Purkinje cell (primary cell): ENCODE measurements around the gene SRXN1. TPM values are rescaled to one million over a fixed set of nuclear protein-coding genes. Genes with fewer than 3 reads are reported as not detected.

ENCODE experiments used
- polyA plus RNA-seq: library from polyadenylated mRNA; unstranded; fragments of >200 nt; fragmentation: Nextera tagmentation; gene quantifications from 2 replicates; pipeline ENCODE4 v1.2.1, GENCODE V29; 2014

The SRXN1 gene
- 13.0 and 14.5 TPM in 2 replicates for polyA plus RNA-seq

DNA sequence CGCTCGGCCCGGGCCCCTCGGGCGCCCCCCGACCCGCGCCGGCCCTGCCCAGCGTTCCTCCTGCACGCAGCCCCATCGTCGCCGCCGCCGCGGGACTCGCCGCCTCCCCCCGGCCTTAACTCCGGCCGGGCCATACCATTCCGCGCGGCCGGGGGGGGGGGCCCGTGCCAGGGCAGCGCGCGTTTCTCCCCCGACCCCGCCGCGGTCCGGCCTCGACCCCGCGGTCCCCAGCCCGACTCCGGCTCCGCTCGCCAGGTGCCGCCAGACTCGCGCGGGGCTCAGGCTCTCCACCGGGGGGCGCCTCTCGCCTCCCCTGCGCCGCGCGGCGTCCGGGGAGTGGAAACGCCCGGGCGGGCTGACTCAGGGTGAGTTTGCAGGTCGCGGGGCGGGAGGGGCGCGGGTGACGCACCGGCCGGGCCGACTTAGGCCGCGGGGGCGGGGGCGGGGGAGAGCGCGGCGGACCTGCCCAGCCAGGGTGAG lies at the start of gene SRXN1:
Gene SRXN1 (minus strand): TSS at position 91 of the 480 bp plus-strand sequence. CDS start 15 bp downstream, at position 76.

DNA sequence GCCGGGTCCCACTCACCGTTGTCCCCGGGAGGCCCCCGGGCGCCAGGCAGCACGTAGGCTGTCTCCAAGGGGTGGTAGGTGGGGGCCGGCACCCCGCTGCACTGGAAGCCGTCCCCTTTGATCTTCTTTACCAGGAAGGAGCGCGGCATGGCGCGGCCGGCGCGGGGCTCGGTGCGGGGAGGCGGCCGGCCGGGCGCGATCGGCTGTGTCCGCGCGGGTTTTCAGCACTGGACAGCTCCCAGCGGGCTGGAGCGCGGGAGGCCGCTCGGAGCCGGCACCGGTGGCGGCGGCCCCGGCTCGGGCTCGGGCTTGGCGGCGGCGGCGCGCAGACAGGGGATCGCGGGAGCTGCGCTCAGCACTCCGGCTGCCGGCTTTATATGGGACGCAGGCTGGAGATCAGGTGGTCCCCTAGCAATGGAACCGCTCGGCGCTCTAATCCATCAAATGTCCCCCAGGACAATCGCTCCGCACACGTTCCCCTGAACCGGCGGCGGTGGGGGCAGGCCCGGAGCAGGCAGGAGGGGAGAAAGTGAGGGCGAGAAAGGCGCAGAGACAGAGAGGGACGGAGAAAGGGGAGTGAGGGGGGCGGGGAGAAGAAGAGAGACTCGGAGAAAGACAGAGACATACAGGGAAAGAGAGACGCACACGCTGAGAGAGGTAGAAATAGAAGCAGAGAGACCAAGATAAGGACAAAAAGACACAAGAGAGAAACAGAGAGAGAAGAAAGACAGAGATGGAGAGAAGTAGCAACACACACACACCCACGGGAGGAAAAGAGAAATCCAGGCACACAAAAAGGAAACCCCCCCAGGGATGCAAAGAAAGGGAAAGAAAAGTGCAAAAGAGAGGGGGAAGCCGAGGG lies 22.7 kb upstream of the SRXN1 start, which contains the start of gene SCRT2:
Gene SCRT2 (minus strand): TSS at position 350 of the 862 bp plus-strand sequence. CDS start 201 bp downstream, at position 149.

DNA sequence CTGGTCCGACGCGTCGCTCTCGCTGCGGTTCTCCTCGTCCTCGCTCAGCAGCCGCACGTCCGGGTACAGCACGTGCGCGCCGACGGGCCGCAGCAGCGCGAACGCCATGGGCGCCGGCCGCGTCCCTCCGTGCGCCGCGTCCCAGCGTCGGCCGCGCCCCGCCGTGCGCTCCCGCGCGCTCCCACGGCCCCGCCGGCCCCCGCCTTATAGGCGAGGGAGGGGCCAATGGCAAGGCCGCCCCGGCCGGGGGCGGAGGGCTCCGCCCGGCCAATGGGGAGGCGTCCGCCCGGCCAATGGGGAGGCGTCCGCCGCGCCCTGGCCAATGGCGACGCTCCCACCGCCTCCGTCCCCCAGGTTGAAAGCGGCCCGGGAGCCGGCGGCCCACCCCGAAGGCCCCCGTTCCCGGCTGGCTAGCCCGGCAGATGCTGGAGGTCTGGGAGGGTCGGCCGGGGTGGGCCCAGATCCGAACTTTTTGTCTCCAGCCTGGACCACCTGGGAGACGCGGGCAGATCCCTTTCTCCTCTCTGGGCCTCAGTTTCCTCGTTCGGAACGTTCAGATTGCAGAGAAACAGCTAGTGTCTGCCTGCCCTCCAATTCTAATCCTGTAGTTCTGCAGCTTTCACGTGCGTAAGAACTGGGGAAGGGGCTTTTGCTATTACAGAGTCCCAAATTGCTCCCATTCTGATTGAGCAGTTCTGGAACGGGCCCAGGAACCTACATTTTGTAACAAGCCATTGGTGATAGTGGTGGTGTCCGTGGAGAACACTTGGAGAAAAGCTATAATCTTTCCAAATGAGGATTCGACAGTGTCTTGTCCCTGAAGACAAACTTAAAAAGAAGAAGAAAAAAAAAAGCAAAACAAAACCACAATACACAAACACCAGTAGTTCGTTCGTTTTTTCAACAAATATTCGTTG lies 42.6 kb downstream of the SRXN1 start, which contains the start of gene TCF15:
Gene TCF15 (minus strand): TSS at position 180 of the 917 bp plus-strand sequence. CDS start 72 bp downstream, at position 108.

Other genes starting within 250 kb of the SRXN1 start
- gene RBCK1, start 244.9 kb downstream of the SRXN1 start, polyA plus RNA-seq, result 7.3 and 9.6 TPM in 2 replicates
- 9.2 and 12.6 TPM in 2 replicates for gene TBC1D20, start 190.7 kb downstream of the SRXN1 start, polyA plus RNA-seq
- 127 and 135 TPM in 2 replicates for gene CSNK2A1, start 109.4 kb downstream of the SRXN1 start, polyA plus RNA-seq
- not detected in 2 replicates for gene TCF15, start 42.9 kb downstream of the SRXN1 start, polyA plus RNA-seq
- gene SCRT2, start 22.6 kb upstream of the SRXN1 start, polyA plus RNA-seq, result 0.36 TPM in 1 of 2 replicates, not detected in the other
- not detected in 2 replicates for gene SLC52A3, start 115.3 kb upstream of the SRXN1 start, polyA plus RNA-seq
- 0.30 and 0.39 TPM in 2 replicates for gene FAM110A, start 180.5 kb upstream of the SRXN1 start, polyA plus RNA-seq